ENCODE data around the gene ECSCR.
"Not testable (repeated sequence)": the region's sequence is repeated elsewhere in the genome, so short reads cannot be mapped to it uniquely, and the experiment has no call there.

Gene ECSCR

GRCh38 chr5:139414581-139415130 lies 47.9 kb downstream of the ECSCR start:
- DNase-seq (ENCODE audit: low read depth, low spot score): no peak

- no peak for DNase-seq (ENCODE audit: low read depth, low spot score)
Measured at GRCh38 chr5:139413963-139414362, 48.6 kb downstream of the ECSCR start.

- DNase-seq (ENCODE audit: low read depth, low spot score): no peak
Measured at GRCh38 chr5:139413153-139413552, 49.4 kb downstream of the ECSCR start.

- DNase-seq (ENCODE audit: low read depth, low spot score): no peak
Measured at GRCh38 chr5:139410993-139411828, 51.3 kb downstream of the ECSCR start.

GRCh38 chr5:139410121-139410992 lies 52.2 kb downstream of the ECSCR start:
- DNase-seq (ENCODE audit: low read depth, low spot score): no peak

- not testable (repeated sequence) for DNase-seq (ENCODE audit: low read depth, low spot score)
Measured at GRCh38 chr5:139409116-139409515, 53.4 kb downstream of the ECSCR start.

- no peak for DNase-seq (ENCODE audit: low read depth, low spot score)
Measured at GRCh38 chr5:139408191-139408590, 54.4 kb downstream of the ECSCR start.

- no peak for DNase-seq (ENCODE audit: low read depth, low spot score)
Measured at GRCh38 chr5:139407517-139407916, 55.0 kb downstream of the ECSCR start.

GRCh38 chr5:139406963-139407362 lies 55.6 kb downstream of the ECSCR start:
- DNase-seq (ENCODE audit: low read depth, low spot score): no peak

GRCh38 chr5:139404484-139404840 lies 58.1 kb downstream of the ECSCR start:
- no peak for DNase-seq (ENCODE audit: low read depth, low spot score)

- DNase-seq (ENCODE audit: low read depth, low spot score): peak; percentile 98
Measured at GRCh38 chr5:139403787-139404483, 58.6 kb downstream of the ECSCR start, which contains the start of gene SPATA24. TSS of gene SPATA24 (minus strand) at chr5:139404089. CDS start at chr5:139404060, 29 bp downstream.

GRCh38 chr5:139403418-139403786 lies 59.1 kb downstream of the ECSCR start:
- DNase-seq (ENCODE audit: low read depth, low spot score): no peak

- no peak for DNase-seq (ENCODE audit: low read depth, low spot score)
Measured at GRCh38 chr5:139402561-139403158, 59.9 kb downstream of the ECSCR start.

GRCh38 chr5:139401546-139401945 lies 61.0 kb downstream of the ECSCR start:
- no peak for DNase-seq (ENCODE audit: low read depth, low spot score)

- no peak for DNase-seq (ENCODE audit: low read depth, low spot score)
Measured at GRCh38 chr5:139399501-139400121, 62.9 kb downstream of the ECSCR start.
